ENCODE data around the gene GRPEL1. TPM values are rescaled to one million over a fixed set of nuclear protein-coding genes. Genes with fewer than 3 reads are reported as not detected.

The GRPEL1 gene
- total and polyA plus RNA-seq, 2 of the 8 experiments (the other 6 are each of a cell fraction or from before 2014, with no cell fraction given): 13.5 to 39.9 TPM

GRCh38 chr4:7116705-7117104 lies 48.8 kb upstream of the GRPEL1 start:
- Histone ChIP-seq H3K9me3 (ENCODE audit: insufficient read depth in 2 of 2, low read depth in 1 of 2, low read length in 1 of 2) (no peaks in the 10 kb centered on the region; a peak in 1 of 4 replicates), H2AFZ (ENCODE audit: low read length) (no peak overlapping the region), H3K4ac (replicated peaks; ENCODE audit: insufficient read length, low read depth, low read length) (no peak overlapping the region), H3K14ac (ENCODE audit: insufficient read length) (no peak overlapping the region), H2BK5ac (ENCODE audit: low read depth, low read length) (no peak overlapping the region), H2BK120ac (replicated peaks; ENCODE audit: low read depth, low read length) (no peak overlapping the region), H3K4me3 (ENCODE audit: extremely low read depth in 1 of 4, insufficient read depth in 2 of 4, low read depth in 3 of 4, low read length in 4 of 4) (no peak overlapping the region), H3K4me2 (ENCODE audit: insufficient read depth in 1 of 2, low read depth in 2 of 2, low read length in 2 of 2) (no peak overlapping the region), H3K79me1 (ENCODE audit: low read depth, low read length) (no peaks in the 10 kb centered on the region), H4K20me1 (replicated peaks in 1 of 2; ENCODE audit: control insufficient read depth in 1 of 2, insufficient read depth in 2 of 2, low read length in 2 of 2) (peaks cover 0 to 6% of the 10 kb centered on the region in 2 experiments), H3K79me2 (ENCODE audit: control insufficient read depth in 1 of 2, insufficient read depth in 2 of 2, low read length in 2 of 2) (no peaks in the 10 kb centered on the region), H3K4me1 (replicated peaks in 1 of 4; ENCODE audit: control insufficient read depth in 3 of 4, insufficient read depth in 4 of 4, low read length in 3 of 4) (no peaks in the 10 kb centered on the region), H2BK12ac (ENCODE audit: low read depth, low read length) (no peak overlapping the region), H3K9ac (replicated peaks in 1 of 4; ENCODE audit: extremely low read depth in 1 of 4, low read depth in 3 of 4, low read length in 3 of 4) (no peak overlapping the region), H3K27me3 (replicated peaks in 1 of 4; ENCODE audit: control insufficient read depth in 3 of 4, extremely low read depth in 1 of 4, insufficient read depth in 3 of 4, low read length in 3 of 4) (no peaks in the 10 kb centered on the region; a peak in 1 of 7 replicates), H4K5ac (ENCODE audit: insufficient read length, low read depth, low read length) (no peak overlapping the region), H2BK15ac (ENCODE audit: low read length) (no peak overlapping the region), H3K36me3 (ENCODE audit: control insufficient read depth in 2 of 4, insufficient read depth in 4 of 4, low read length in 3 of 4) (no peaks in the 10 kb centered on the region), H4K8ac (ENCODE audit: extremely low read depth, insufficient read depth, low read length) (peak overlapping the region; percentile 38; the same call in 1 of the 2 replicates), H3K23ac (ENCODE audit: insufficient read length) (no peak overlapping the region), H3K56ac (replicated peaks; ENCODE audit: insufficient read length, low read depth, low read length) (no peak overlapping the region), H3K18ac (ENCODE audit: extremely low read depth, low read length) (no peak overlapping the region), H2BK20ac (ENCODE audit: low read length) (no peak overlapping the region), H3K27ac (ENCODE audit: low read depth, low read length) (no peak overlapping the region), H4K91ac (replicated peaks; ENCODE audit: insufficient read length, low read length) (no peak overlapping the region), H3K23me2 (ENCODE audit: low read depth, low read length) (peaks cover 10% of the 10 kb centered on the region; the same call in 1 of the 2 replicates), H2AK5ac (ENCODE audit: low read depth, low read length) (no peak overlapping the region)
- ChIA-PET CTCF (ENCODE audit: partially characterized antibody) (interaction anchor here (0.9 to 2.5 kb wide), 4 partner anchors 15 to 46 kb away, joined by 3 to 10 read pairs (median 4); no protein-coding TSS in a partner anchor), POLR2A (ENCODE audit: partially characterized antibody) (no interaction called here)
- DNase-seq (ENCODE audit: low read depth in 1 of 2, low spot score in 2 of 2): no peak
- WGBS, 2 experiments (ENCODE audit: extremely low coverage in 1 of 2, insufficient coverage in 1 of 2, insufficient read length in 1 of 2, insufficient replicate concordance in 2 of 2, low coverage in 1 of 2, low lambda C conversion rate in 2 of 2, missing lambda C conversion rate in 1 of 2): 83% methylated on average over 6 of the region's 6 CpGs; no CpG with 5 or more reads in 1 of the 2 experiments
- no peak for FAIRE-seq
- TF ChIP-seq EGR1 (IDR thresholded peaks at IDR 0.05; ENCODE audit: borderline replicate concordance, low read depth, low read length): no peak
- no peak for TF ChIP-seq HDAC2 (IDR thresholded peaks at IDR 0.05; ENCODE audit: borderline replicate concordance in 1 of 2, low read depth in 2 of 2, low read length in 2 of 2)
- no peak for TF ChIP-seq POLR2A (IDR thresholded peaks at IDR 0.05; ENCODE audit: control extremely low read depth in 1 of 2, low read depth in 2 of 2, low read length in 2 of 2)
- TF ChIP-seq RNF2 (IDR thresholded peaks at IDR 0.05; ENCODE audit: borderline replicate concordance, low read depth, low read length, missing control alignments, poor library complexity, severe bottlenecking): no peak
- no peak for TF ChIP-seq GTF2F1 (IDR thresholded peaks at IDR 0.05; ENCODE audit: borderline replicate concordance, low read depth, low read length)
- no peak for TF ChIP-seq PHF8 (conservative IDR thresholded peaks at IDR 0.05; ENCODE audit: low read depth, low read length)
- no peak for TF ChIP-seq CREB1 (IDR thresholded peaks at IDR 0.05)
- TF ChIP-seq SIRT6 (IDR thresholded peaks at IDR 0.05; ENCODE audit: low read length): no peak
- TF ChIP-seq SIX5 (IDR thresholded peaks at IDR 0.05; ENCODE audit: low read depth, low read length): no peak
- no peak for TF ChIP-seq KDM5A (IDR thresholded peaks at IDR 0.05; ENCODE audit: low read length)
- TF ChIP-seq SP1 (IDR thresholded peaks at IDR 0.05; ENCODE audit: low read depth, low read length): no peak
- no peak for TF ChIP-seq CBX8 (IDR thresholded peaks at IDR 0.05; ENCODE audit: borderline replicate concordance, low read depth, low read length)
- no peak for TF ChIP-seq SP2 (IDR thresholded peaks at IDR 0.05; ENCODE audit: low read length)
- TF ChIP-seq TCF12 (IDR thresholded peaks at IDR 0.05; ENCODE audit: low read depth, low read length): no peak
- no peak for TF ChIP-seq TBP (IDR thresholded peaks at IDR 0.05; ENCODE audit: low read depth, low read length)
- TF ChIP-seq SP4 (IDR thresholded peaks at IDR 0.05; ENCODE audit: low read length): no peak
